NB4 (cell line): ENCODE results near the gene VGLL4.

Experiments
- POLR2A ChIP-seq: IDR thresholded peaks from 2 replicates; pipeline ENCODE4 v1.6.1; 2011; ENCODE audit warnings: mild to moderate bottlenecking; ENCODE audit not compliant: insufficient read length; ENCODE audit errors: extremely low read depth
- TF ChIP-seq, protein P1 (sequence below): IDR thresholded peaks from one replicate; pipeline ENCODE4 v1.5.1; 2012; ENCODE audit warnings: low read depth, low read length
- TF ChIP-seq, protein P2 (sequence below): IDR thresholded peaks from 2 replicates; pipeline ENCODE4 v1.6.1; 2011; ENCODE audit warnings: low read depth, low read length

DNA sequence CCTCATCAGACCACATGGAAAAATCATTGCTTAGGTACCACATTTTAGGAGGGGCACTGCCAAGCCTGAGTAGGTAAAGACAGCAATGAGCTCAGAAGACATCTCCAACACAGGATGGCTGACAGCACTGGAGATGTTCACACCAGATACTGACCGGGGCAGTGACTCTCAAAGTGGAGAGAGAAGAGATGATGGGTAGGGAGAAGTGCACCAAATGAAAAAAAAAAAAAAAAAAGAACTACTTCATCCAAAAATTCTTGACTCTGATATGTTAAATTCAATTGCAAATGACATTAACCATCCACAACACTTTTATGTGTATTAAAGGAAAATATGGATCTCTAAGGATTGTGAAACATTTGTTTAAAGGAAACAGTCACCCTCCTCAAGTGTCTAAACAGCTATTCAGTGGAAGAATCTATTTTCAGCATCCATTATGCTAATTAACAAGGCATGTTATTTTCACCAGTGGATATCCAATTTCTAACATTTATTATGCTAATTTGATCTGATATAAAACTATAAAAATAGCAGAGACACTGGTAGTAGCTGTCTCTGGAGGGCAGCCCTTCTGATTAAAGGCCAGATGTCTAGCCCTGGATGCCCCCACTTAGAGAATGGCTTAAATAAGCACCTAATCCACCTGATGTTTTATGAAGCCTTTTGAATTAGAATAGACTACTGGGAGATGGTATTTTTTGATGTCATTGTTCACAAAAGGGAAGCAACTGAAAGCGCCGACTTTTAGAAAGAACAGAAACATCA lies 48.2 kb upstream of the VGLL4 start:
- TF ChIP-seq, protein P1, sequence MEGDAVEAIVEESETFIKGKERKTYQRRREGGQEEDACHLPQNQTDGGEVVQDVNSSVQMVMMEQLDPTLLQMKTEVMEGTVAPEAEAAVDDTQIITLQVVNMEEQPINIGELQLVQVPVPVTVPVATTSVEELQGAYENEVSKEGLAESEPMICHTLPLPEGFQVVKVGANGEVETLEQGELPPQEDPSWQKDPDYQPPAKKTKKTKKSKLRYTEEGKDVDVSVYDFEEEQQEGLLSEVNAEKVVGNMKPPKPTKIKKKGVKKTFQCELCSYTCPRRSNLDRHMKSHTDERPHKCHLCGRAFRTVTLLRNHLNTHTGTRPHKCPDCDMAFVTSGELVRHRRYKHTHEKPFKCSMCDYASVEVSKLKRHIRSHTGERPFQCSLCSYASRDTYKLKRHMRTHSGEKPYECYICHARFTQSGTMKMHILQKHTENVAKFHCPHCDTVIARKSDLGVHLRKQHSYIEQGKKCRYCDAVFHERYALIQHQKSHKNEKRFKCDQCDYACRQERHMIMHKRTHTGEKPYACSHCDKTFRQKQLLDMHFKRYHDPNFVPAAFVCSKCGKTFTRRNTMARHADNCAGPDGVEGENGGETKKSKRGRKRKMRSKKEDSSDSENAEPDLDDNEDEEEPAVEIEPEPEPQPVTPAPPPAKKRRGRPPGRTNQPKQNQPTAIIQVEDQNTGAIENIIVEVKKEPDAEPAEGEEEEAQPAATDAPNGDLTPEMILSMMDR, result no peak
- TF ChIP-seq, protein P2, sequence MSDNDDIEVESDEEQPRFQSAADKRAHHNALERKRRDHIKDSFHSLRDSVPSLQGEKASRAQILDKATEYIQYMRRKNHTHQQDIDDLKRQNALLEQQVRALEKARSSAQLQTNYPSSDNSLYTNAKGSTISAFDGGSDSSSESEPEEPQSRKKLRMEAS, result no peak
- no peak for TF ChIP-seq POLR2A
